Endothelial cell (in vitro differentiated cells): ENCODE data around the gene APBA2. TPM values are rescaled to one million over a fixed set of nuclear protein-coding genes. Genes with fewer than 3 reads are reported as not detected.

Experiments used
- DNase-seq: peaks from one replicate; pipeline ENCODE4 v3.0.0; 2021; ENCODE audit warnings: low spot score
- H3K27ac Mint-ChIP-seq: one replicate; pipeline ENCODE4 v1.8.0; 2021; ENCODE audit warnings: mixed read lengths, inconsistent platforms; ENCODE audit not compliant: unreplicated experiment
- H3K27me3 Mint-ChIP-seq: one replicate; pipeline ENCODE4 v1.8.0; 2021; ENCODE audit warnings: mild to moderate bottlenecking, moderate library complexity, mixed read lengths, inconsistent platforms; ENCODE audit not compliant: unreplicated experiment
- H3K36me3 Mint-ChIP-seq: one replicate; pipeline ENCODE4 v1.8.0; 2021; ENCODE audit warnings: mild to moderate bottlenecking, low read depth, mixed read lengths, inconsistent platforms; ENCODE audit not compliant: unreplicated experiment
- H3K4me1 Mint-ChIP-seq: one replicate; pipeline ENCODE4 v1.8.0; 2021; ENCODE audit warnings: mild to moderate bottlenecking, mixed read lengths, inconsistent platforms; ENCODE audit not compliant: unreplicated experiment
- H3K4me3 Mint-ChIP-seq: one replicate; pipeline ENCODE4 v1.8.0; 2021; ENCODE audit warnings: mild to moderate bottlenecking, mixed read lengths, inconsistent platforms; ENCODE audit not compliant: unreplicated experiment
- H3K9me3 Mint-ChIP-seq: one replicate; pipeline ENCODE4 v1.8.0; 2021; ENCODE audit warnings: mixed read lengths, inconsistent platforms; ENCODE audit not compliant: unreplicated experiment
- CTCF ChIP-seq: fragments of 200-600 bp; sonication (generic); IDR thresholded peaks from one replicate; pipeline ENCODE4 v1.5.0; 2021; ENCODE audit warnings: antibody characterized with exemption; ENCODE audit not compliant: unreplicated experiment
- total RNA-seq: library from RNA; stranded (reverse); fragmentation: NEBNext Ultra II Directional; extraction: Animal tissue kit (Norgen Biotek cat#: 25700); gene quantifications from one replicate; pipeline ENCODE4 v1.2.1, GENCODE V29; 2021; ENCODE audit not compliant: unreplicated experiment

APBA2 gene
- total RNA-seq, 1 donor from 2014 or later = 33.1 TPM

GRCh38 chr15:29115093-29115991 lies 229.6 kb downstream of the APBA2 start:
- DNase-seq = peak; percentile 68
- Mint-ChIP-seq H3K4me1 (peaks cover 11% of the 10 kb centered on the region), H3K27ac (no peak overlapping the region), H3K9me3 (no peaks in the 10 kb centered on the region), H3K36me3 (peaks cover 12% of the 10 kb centered on the region), H3K4me3 (peak overlapping the region; percentile 66), H3K27me3 (peaks cover 24% of the 10 kb centered on the region)
- peak; percentile 59 for TF ChIP-seq CTCF

- Mint-ChIP-seq H3K27ac (no peak overlapping the region), H3K27me3 (peaks cover 19% of the 10 kb centered on the region), H3K9me3 (no peaks in the 10 kb centered on the region), H3K4me1 (peaks cover 11% of the 10 kb centered on the region), H3K4me3 (no peak overlapping the region), H3K36me3 (peaks cover 12% of the 10 kb centered on the region)
- DNase-seq = no peak
- TF ChIP-seq CTCF = no peak
Observed at GRCh38 chr15:29116970-29117700, 231.4 kb downstream of the APBA2 start.

- Mint-ChIP-seq H3K9me3 (no peaks in the 10 kb centered on the region), H3K4me3 (peak overlapping the region; percentile 25), H3K27me3 (peaks cover 16% of the 10 kb centered on the region), H3K27ac (no peak overlapping the region), H3K4me1 (peaks cover 13% of the 10 kb centered on the region), H3K36me3 (peaks cover 8% of the 10 kb centered on the region)
- DNase-seq = no peak
- TF ChIP-seq CTCF = no peak
Observed at GRCh38 chr15:29117778-29118177, 232.0 kb downstream of the APBA2 start.

- no peak overlapping the region for H3K4me3 Mint-ChIP-seq
- H3K36me3 Mint-ChIP-seq = no peaks in the 10 kb centered on the region
- H3K9me3 Mint-ChIP-seq = no peaks in the 10 kb centered on the region
- no peak for TF ChIP-seq CTCF
- DNase-seq = no peak
- peaks cover 5% of the 10 kb centered on the region for H3K4me1 Mint-ChIP-seq
- H3K27ac Mint-ChIP-seq = no peak overlapping the region
- H3K27me3 Mint-ChIP-seq = peaks cover 6% of the 10 kb centered on the region
Observed at GRCh38 chr15:29119847-29120246, 234.1 kb downstream of the APBA2 start.
